ENCODE measurements around the gene GGT6. TPM values are rescaled to one million over a fixed set of nuclear protein-coding genes. Genes with fewer than 3 reads are reported as not detected.
"Not testable (repeated sequence)": the region's sequence is repeated elsewhere in the genome, so short reads cannot be mapped to it uniquely, and the experiment has no call there.

The GGT6 gene
- polyA plus RNA-seq, 2 donors: 49.5 to 72.3 TPM

- Histone ChIP-seq H3K4me3 (ENCODE audit: low read depth in 1 of 2, low read length in 2 of 2) (no peak overlapping the region), H3K36me3 (ENCODE audit: control insufficient read depth in 2 of 2, insufficient read depth in 2 of 2, low read length in 1 of 2) (no peaks in the 10 kb centered on the region), H3K4me1 (ENCODE audit: control insufficient read depth in 2 of 2, insufficient read depth in 2 of 2, low read length in 1 of 2) (peaks cover 5% of the 10 kb centered on the region in 2 donors), H3K27ac (ENCODE audit: low read depth in 2 of 2, low read length in 1 of 2) (no peak overlapping the region), H3K27me3 (ENCODE audit: control insufficient read depth in 1 of 2, insufficient read depth in 2 of 2, low read length in 2 of 2) (no peaks in the 10 kb centered on the region), H3K9me3 (ENCODE audit: control insufficient read depth in 2 of 2, insufficient read depth in 1 of 2, low read depth in 1 of 2, low read length in 1 of 2) (no peaks in the 10 kb centered on the region)
- WGBS, 2 donors: 72 to 76% methylated on average over 11 of the region's 11 CpGs
Observed at GRCh38 chr17:4579678-4580077, 19.3 kb upstream of the GGT6 start.

GRCh38 chr17:4578349-4578748 is 18.0 kb upstream of the GGT6 start:
- not testable (repeated sequence) for H3K36me3 ChIP-seq (ENCODE audit: control insufficient read depth in 2 of 2, insufficient read depth in 2 of 2, low read length in 1 of 2); H3K4me1 ChIP-seq (ENCODE audit: control insufficient read depth in 2 of 2, insufficient read depth in 2 of 2, low read length in 1 of 2); H3K27ac ChIP-seq (ENCODE audit: low read depth in 2 of 2, low read length in 1 of 2); H3K9me3 ChIP-seq (ENCODE audit: control insufficient read depth in 2 of 2, insufficient read depth in 1 of 2, low read depth in 1 of 2, low read length in 1 of 2); H3K27me3 ChIP-seq (ENCODE audit: control insufficient read depth in 1 of 2, insufficient read depth in 2 of 2, low read length in 2 of 2); H3K4me3 ChIP-seq (ENCODE audit: low read depth in 1 of 2, low read length in 2 of 2)
- 94 to 96% methylated on average over 15 to 24 of the region's 24 CpGs for WGBS, 2 donors

- Histone ChIP-seq H3K9me3 (ENCODE audit: control insufficient read depth in 2 of 2, insufficient read depth in 1 of 2, low read depth in 1 of 2, low read length in 1 of 2) (no peaks in the 10 kb centered on the region), H3K36me3 (ENCODE audit: control insufficient read depth in 2 of 2, insufficient read depth in 2 of 2, low read length in 1 of 2) (no peaks in the 10 kb centered on the region), H3K4me1 (ENCODE audit: control insufficient read depth in 2 of 2, insufficient read depth in 2 of 2, low read length in 1 of 2) (no peaks in the 10 kb centered on the region), H3K27me3 (ENCODE audit: control insufficient read depth in 1 of 2, insufficient read depth in 2 of 2, low read length in 2 of 2) (no peaks in the 10 kb centered on the region), H3K4me3 (ENCODE audit: low read depth in 1 of 2, low read length in 2 of 2) (no peak overlapping the region), H3K27ac (ENCODE audit: low read depth in 2 of 2, low read length in 1 of 2) (no peak overlapping the region)
- WGBS, 2 donors: 86 to 88% methylated on average over 8 of the region's 8 CpGs
Observed at GRCh38 chr17:4577386-4577993, 17.1 kb upstream of the GGT6 start.

- no peaks in the 10 kb centered on the region for H3K36me3 ChIP-seq (ENCODE audit: control insufficient read depth in 2 of 2, insufficient read depth in 2 of 2, low read length in 1 of 2)
- no peaks in the 10 kb centered on the region for H3K4me1 ChIP-seq (ENCODE audit: control insufficient read depth in 2 of 2, insufficient read depth in 2 of 2, low read length in 1 of 2)
- H3K27ac ChIP-seq (ENCODE audit: low read depth in 2 of 2, low read length in 1 of 2): no peak overlapping the region
- no peak overlapping the region for H3K4me3 ChIP-seq (ENCODE audit: low read depth in 1 of 2, low read length in 2 of 2)
- WGBS, 2 donors: 73 to 78% methylated on average over 17 to 18 of the region's 18 CpGs
- H3K9me3 ChIP-seq (ENCODE audit: control insufficient read depth in 2 of 2, insufficient read depth in 1 of 2, low read depth in 1 of 2, low read length in 1 of 2): no peaks in the 10 kb centered on the region
- H3K27me3 ChIP-seq (ENCODE audit: control insufficient read depth in 1 of 2, insufficient read depth in 2 of 2, low read length in 2 of 2): no peaks in the 10 kb centered on the region
Observed at GRCh38 chr17:4576729-4577322, 16.4 kb upstream of the GGT6 start.

DNA sequence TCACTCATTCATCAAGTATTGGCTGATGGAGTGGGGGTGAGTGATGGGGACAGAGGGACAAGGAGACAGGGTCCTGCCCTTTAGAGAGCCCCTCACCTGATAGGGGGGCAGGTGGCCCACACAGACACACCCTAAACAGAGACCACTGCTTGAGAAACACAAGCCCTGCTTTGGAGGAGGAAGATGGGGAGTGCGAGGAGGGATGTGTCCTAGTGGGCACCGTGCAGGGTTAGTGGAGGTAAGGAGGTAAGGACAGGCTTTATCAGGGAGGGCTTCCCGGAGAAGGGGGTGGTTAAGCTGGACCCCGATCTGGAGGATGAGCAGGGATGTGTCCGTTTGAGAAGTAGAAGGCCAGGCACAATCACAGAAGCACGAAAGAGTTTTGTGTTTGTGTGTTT is 15.8 kb upstream of the GGT6 start:
- Histone ChIP-seq H3K27ac (ENCODE audit: low read depth in 2 of 2, low read length in 1 of 2) (no peak overlapping the region), H3K27me3 (ENCODE audit: control insufficient read depth in 1 of 2, insufficient read depth in 2 of 2, low read length in 2 of 2) (no peaks in the 10 kb centered on the region), H3K36me3 (ENCODE audit: control insufficient read depth in 2 of 2, insufficient read depth in 2 of 2, low read length in 1 of 2) (no peaks in the 10 kb centered on the region), H3K4me1 (ENCODE audit: control insufficient read depth in 2 of 2, insufficient read depth in 2 of 2, low read length in 1 of 2) (no peaks in the 10 kb centered on the region), H3K4me3 (ENCODE audit: low read depth in 1 of 2, low read length in 2 of 2) (no peak overlapping the region), H3K9me3 (ENCODE audit: control insufficient read depth in 2 of 2, insufficient read depth in 1 of 2, low read depth in 1 of 2, low read length in 1 of 2) (no peaks in the 10 kb centered on the region)
- 78 to 79% methylated on average over 6 of the region's 6 CpGs for WGBS, 2 donors

DNA sequence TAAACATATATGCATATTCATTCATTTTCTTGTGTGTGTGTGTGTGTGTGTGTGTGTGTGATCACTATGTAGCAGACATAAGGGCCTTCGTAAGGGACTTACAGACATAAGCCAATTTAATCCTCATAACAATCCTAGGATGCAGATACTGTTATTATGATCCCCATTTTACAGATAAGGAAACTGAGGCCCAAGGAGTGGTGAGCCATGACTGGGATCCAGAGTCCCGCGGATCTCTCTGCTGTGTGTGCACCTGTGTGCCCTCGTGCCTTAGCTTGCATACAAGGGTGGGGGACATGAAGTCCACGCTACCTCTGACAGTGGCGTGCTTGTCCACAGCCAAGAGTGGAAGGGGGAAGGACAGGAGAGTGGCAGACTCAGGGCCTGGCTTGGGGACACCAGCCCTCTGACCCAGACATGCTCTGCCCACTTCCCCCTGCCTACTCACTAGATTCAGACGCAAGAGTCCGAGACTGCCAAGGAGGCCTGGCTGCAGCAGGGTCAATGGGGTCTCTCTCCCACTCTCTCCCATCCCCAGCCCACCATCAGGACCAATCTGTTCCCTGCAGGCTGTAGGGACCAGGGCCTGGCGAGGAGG is 14.2 kb upstream of the GGT6 start:
- H3K27ac ChIP-seq (ENCODE audit: low read depth in 2 of 2, low read length in 1 of 2): no peak overlapping the region
- no peak overlapping the region for H3K4me3 ChIP-seq (ENCODE audit: low read depth in 1 of 2, low read length in 2 of 2)
- H3K27me3 ChIP-seq (ENCODE audit: control insufficient read depth in 1 of 2, insufficient read depth in 2 of 2, low read length in 2 of 2): no peaks in the 10 kb centered on the region
- no peaks in the 10 kb centered on the region for H3K4me1 ChIP-seq (ENCODE audit: control insufficient read depth in 2 of 2, insufficient read depth in 2 of 2, low read length in 1 of 2)
- WGBS, 2 donors: 93 to 97% methylated on average over 9 of the region's 9 CpGs
- H3K36me3 ChIP-seq (ENCODE audit: control insufficient read depth in 2 of 2, insufficient read depth in 2 of 2, low read length in 1 of 2): no peaks in the 10 kb centered on the region
- no peaks in the 10 kb centered on the region for H3K9me3 ChIP-seq (ENCODE audit: control insufficient read depth in 2 of 2, insufficient read depth in 1 of 2, low read depth in 1 of 2, low read length in 1 of 2)

GRCh38 chr17:4573669-4574068 is 13.3 kb upstream of the GGT6 start:
- 39 to 51% methylated on average over 7 of the region's 7 CpGs for WGBS, 2 donors
- Histone ChIP-seq H3K4me3 (ENCODE audit: low read depth in 1 of 2, low read length in 2 of 2) (no peak overlapping the region), H3K27me3 (ENCODE audit: control insufficient read depth in 1 of 2, insufficient read depth in 2 of 2, low read length in 2 of 2) (no peaks in the 10 kb centered on the region), H3K27ac (ENCODE audit: low read depth in 2 of 2, low read length in 1 of 2) (no peak overlapping the region), H3K9me3 (ENCODE audit: control insufficient read depth in 2 of 2, insufficient read depth in 1 of 2, low read depth in 1 of 2, low read length in 1 of 2) (no peaks in the 10 kb centered on the region), H3K4me1 (ENCODE audit: control insufficient read depth in 2 of 2, insufficient read depth in 2 of 2, low read length in 1 of 2) (no peaks in the 10 kb centered on the region), H3K36me3 (ENCODE audit: control insufficient read depth in 2 of 2, insufficient read depth in 2 of 2, low read length in 1 of 2) (no peaks in the 10 kb centered on the region)

DNA sequence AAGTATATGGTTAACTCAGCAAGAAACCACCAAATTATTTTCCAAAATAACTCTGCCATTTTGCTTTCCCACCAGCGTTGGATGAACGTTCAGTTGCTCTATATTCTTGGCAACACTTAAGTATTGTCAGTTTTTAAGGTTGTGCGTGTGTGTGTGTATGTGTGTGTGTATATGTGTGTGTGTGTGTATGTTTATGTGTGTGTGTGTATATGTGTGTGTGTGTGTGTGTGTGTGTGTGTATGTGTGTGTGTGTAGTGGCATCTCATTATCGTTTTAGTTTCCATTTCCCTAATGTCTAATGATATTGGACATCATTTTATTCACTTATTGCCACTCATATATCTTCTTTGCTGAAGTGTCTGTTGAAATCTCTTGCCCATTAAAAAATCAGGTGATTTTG is 12.7 kb upstream of the GGT6 start:
- H3K4me1 ChIP-seq (ENCODE audit: control insufficient read depth in 2 of 2, insufficient read depth in 2 of 2, low read length in 1 of 2): no peaks in the 10 kb centered on the region
- no peaks in the 10 kb centered on the region for H3K36me3 ChIP-seq (ENCODE audit: control insufficient read depth in 2 of 2, insufficient read depth in 2 of 2, low read length in 1 of 2)
- no peak overlapping the region for H3K27ac ChIP-seq (ENCODE audit: low read depth in 2 of 2, low read length in 1 of 2)
- no peaks in the 10 kb centered on the region for H3K27me3 ChIP-seq (ENCODE audit: control insufficient read depth in 1 of 2, insufficient read depth in 2 of 2, low read length in 2 of 2)
- 72 to 75% methylated on average over 4 of the region's 4 CpGs for WGBS, 2 donors
- H3K9me3 ChIP-seq (ENCODE audit: control insufficient read depth in 2 of 2, insufficient read depth in 1 of 2, low read depth in 1 of 2, low read length in 1 of 2): no peaks in the 10 kb centered on the region
- H3K4me3 ChIP-seq (ENCODE audit: low read depth in 1 of 2, low read length in 2 of 2): no peak overlapping the region

DNA sequence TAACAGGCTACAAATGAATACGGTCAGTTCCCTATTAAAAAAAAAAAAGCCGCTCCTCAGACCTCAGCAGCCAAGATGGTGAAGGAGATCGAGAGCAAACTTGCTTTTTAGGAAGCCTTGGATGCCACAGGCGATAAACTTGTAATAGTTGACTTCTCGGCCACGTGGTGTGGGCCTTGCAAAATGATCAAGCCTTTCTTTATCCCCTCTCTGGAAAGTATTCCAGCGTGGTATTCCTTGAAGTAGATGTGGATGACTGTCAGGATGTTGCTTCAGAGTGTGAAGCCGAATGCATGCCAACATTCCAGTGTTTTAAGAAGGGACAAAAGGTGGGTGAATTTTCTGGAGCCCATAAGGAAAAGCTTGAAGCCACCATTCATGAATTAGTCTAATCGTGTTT is 11.8 kb upstream of the GGT6 start:
- 72 to 74% methylated on average over 9 of the region's 9 CpGs for WGBS, 2 donors
- H3K27ac ChIP-seq (ENCODE audit: low read depth in 2 of 2, low read length in 1 of 2): no peak overlapping the region
- H3K27me3 ChIP-seq (ENCODE audit: control insufficient read depth in 1 of 2, insufficient read depth in 2 of 2, low read length in 2 of 2): no peaks in the 10 kb centered on the region
- no peaks in the 10 kb centered on the region for H3K4me1 ChIP-seq (ENCODE audit: control insufficient read depth in 2 of 2, insufficient read depth in 2 of 2, low read length in 1 of 2)
- H3K9me3 ChIP-seq (ENCODE audit: control insufficient read depth in 2 of 2, insufficient read depth in 1 of 2, low read depth in 1 of 2, low read length in 1 of 2): no peaks in the 10 kb centered on the region
- no peak overlapping the region for H3K4me3 ChIP-seq (ENCODE audit: low read depth in 1 of 2, low read length in 2 of 2)
- H3K36me3 ChIP-seq (ENCODE audit: control insufficient read depth in 2 of 2, insufficient read depth in 2 of 2, low read length in 1 of 2): no peaks in the 10 kb centered on the region

DNA sequence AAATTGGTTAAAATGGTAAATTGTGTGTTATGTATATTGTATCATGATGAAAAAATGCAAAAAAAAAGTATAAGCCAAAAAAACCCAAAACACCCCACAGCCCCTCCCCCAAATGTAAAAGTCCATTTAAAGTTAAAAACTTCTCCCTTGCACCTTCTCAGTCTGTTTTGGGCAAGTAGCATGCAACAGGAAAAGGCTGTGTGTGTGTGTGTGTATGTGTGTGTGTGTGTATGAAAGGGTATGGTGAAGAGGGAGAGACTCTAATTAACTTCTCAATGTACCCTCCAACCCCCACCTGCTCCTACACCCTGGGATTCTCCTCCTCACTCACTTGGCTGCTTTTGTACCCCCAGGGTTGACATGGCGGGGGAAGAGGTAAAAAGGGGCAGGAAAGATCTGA is 9.2 kb upstream of the GGT6 start:
- Histone ChIP-seq H3K9me3 (ENCODE audit: control insufficient read depth in 2 of 2, insufficient read depth in 1 of 2, low read depth in 1 of 2, low read length in 1 of 2) (no peaks in the 10 kb centered on the region), H3K27ac (ENCODE audit: low read depth in 2 of 2, low read length in 1 of 2) (no peak overlapping the region), H3K27me3 (ENCODE audit: control insufficient read depth in 1 of 2, insufficient read depth in 2 of 2, low read length in 2 of 2) (no peaks in the 10 kb centered on the region), H3K4me1 (ENCODE audit: control insufficient read depth in 2 of 2, insufficient read depth in 2 of 2, low read length in 1 of 2) (no peaks in the 10 kb centered on the region), H3K36me3 (ENCODE audit: control insufficient read depth in 2 of 2, insufficient read depth in 2 of 2, low read length in 1 of 2) (no peaks in the 10 kb centered on the region), H3K4me3 (ENCODE audit: low read depth in 1 of 2, low read length in 2 of 2) (no peak overlapping the region)
- WGBS, 2 donors: 75 to 93% methylated on average over 1 of the region's 1 CpG

All from esophagus (tissue), 2 donors.